Hematopoietic multipotent progenitor cell treated with erythropoietin and hydrocortisone succinate and interleukin-3 and kit ligand, for 8 days (in vitro differentiated cells): ENCODE results near the gene ZIC1.

Source experiments
- DNase-seq: peaks from one replicate; pipeline ENCODE4 v3.0.0-alpha.2; 2015

Gene ZIC1

GRCh38 chr3:147380977-147381376 is 28.2 kb upstream of the ZIC1 start:
- no peak for DNase-seq

- no peak for DNase-seq
Observed at GRCh38 chr3:147381596-147381995, 27.6 kb upstream of the ZIC1 start.

GRCh38 chr3:147383617-147384016 is 25.5 kb upstream of the ZIC1 start:
- DNase-seq, result no peak

GRCh38 chr3:147384210-147385058 is 24.7 kb upstream of the ZIC1 start:
- no peak for DNase-seq

- no peak for DNase-seq
Observed at GRCh38 chr3:147385059-147386012, 23.8 kb upstream of the ZIC1 start.

- no peak for DNase-seq
Observed at GRCh38 chr3:147387291-147387884, 21.8 kb upstream of the ZIC1 start.

GRCh38 chr3:147387885-147388699 is 21.1 kb upstream of the ZIC1 start:
- no peak for DNase-seq

GRCh38 chr3:147388700-147389580 is 20.2 kb upstream of the ZIC1 start:
- no peak for DNase-seq

GRCh38 chr3:147389717-147390116 is 19.4 kb upstream of the ZIC1 start:
- DNase-seq, result no peak

GRCh38 chr3:147390589-147391569 is 18.3 kb upstream of the ZIC1 start:
- no peak for DNase-seq

- DNase-seq, result no peak
Observed at GRCh38 chr3:147391781-147392624, 17.2 kb upstream of the ZIC1 start.

GRCh38 chr3:147392625-147392946 is 16.6 kb upstream of the ZIC1 start:
- no peak for DNase-seq

GRCh38 chr3:147393261-147393942 is 15.8 kb upstream of the ZIC1 start:
- DNase-seq, result no peak

GRCh38 chr3:147393943-147394883 is 15.0 kb upstream of the ZIC1 start:
- no peak for DNase-seq

- DNase-seq, result no peak
Observed at GRCh38 chr3:147394884-147395225, 14.3 kb upstream of the ZIC1 start.

- no peak for DNase-seq
Observed at GRCh38 chr3:147395899-147396711, 13.1 kb upstream of the ZIC1 start.

- no peak for DNase-seq
Observed at GRCh38 chr3:147396712-147397046, 12.5 kb upstream of the ZIC1 start.
